22Rv1 (cell line): ENCODE measurements around the gene HCRT.
"Not testable (repeated sequence)": the region's sequence is repeated elsewhere in the genome, so short reads cannot be mapped to it uniquely, and the experiment has no call there.

Experiments
- H3K27ac ChIP-seq: fragments of 450-650 bp; 2 replicates; pipeline ENCODE4 v1.5.1; 2017
- ZFX ChIP-seq: fragments of 450-650 bp; IDR thresholded peaks from 2 replicates; pipeline ENCODE4 v1.6.1; 2017; ENCODE audit warnings: antibody characterized with exemption, borderline replicate concordance
- TF ChIP-seq, protein P1 (sequence below): fragments of 450-650 bp; IDR thresholded peaks from 2 replicates; pipeline ENCODE4 v1.5.1; 2017; ENCODE audit warnings: mild to moderate bottlenecking

HCRT gene

DNA sequence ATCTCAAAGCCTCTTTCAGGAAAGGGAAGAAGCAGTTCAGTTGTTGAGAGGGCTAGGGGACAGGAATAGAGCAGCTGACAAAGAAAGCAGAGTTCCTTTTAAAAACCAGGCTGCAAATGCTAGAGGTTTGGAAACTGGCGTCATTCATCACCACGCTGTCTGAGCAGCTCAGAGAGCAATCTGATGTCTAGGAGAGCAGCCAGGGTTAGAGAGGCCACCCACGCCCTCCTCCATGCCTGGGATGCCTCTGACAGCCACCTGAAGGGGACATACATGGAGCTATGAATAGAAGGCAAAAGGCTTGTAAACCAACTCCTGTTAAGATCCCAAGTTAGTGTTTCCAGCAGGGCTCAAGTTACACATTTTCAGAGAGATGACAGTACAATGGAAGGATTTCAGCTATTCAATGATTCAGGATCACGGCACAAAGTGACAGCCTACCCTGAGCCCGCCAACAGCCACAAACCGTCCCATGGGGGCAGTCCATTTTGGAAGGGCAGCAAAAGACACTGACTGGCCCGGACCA lies 42.8 kb downstream of the HCRT start:
- H3K27ac ChIP-seq, result no peak overlapping the region
- TF ChIP-seq ZFX, result no peak
- TF ChIP-seq, protein P1, sequence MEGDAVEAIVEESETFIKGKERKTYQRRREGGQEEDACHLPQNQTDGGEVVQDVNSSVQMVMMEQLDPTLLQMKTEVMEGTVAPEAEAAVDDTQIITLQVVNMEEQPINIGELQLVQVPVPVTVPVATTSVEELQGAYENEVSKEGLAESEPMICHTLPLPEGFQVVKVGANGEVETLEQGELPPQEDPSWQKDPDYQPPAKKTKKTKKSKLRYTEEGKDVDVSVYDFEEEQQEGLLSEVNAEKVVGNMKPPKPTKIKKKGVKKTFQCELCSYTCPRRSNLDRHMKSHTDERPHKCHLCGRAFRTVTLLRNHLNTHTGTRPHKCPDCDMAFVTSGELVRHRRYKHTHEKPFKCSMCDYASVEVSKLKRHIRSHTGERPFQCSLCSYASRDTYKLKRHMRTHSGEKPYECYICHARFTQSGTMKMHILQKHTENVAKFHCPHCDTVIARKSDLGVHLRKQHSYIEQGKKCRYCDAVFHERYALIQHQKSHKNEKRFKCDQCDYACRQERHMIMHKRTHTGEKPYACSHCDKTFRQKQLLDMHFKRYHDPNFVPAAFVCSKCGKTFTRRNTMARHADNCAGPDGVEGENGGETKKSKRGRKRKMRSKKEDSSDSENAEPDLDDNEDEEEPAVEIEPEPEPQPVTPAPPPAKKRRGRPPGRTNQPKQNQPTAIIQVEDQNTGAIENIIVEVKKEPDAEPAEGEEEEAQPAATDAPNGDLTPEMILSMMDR, result no peak

DNA sequence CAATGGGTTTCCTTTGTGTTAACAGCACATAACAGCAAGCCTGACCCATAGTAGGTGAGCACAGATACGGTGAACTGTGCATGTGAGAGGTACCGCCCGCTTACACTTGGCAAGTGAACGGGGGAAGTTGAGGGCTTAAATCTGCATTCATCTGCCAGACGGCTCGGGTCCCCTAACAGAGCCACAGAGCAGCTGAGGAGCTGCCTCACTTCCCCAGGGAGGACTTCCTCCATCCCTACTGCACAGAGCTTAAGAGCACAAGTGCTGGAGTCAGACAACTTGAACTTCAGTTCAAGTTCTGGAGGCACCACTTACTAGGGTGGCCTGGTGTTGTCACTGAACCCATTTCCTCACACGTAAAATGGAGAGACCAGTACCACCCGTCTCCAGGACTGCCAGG lies 43.9 kb downstream of the HCRT start:
- TF ChIP-seq, protein P1, result no peak
- TF ChIP-seq ZFX, result no peak
- H3K27ac ChIP-seq, result no peak overlapping the region

DNA sequence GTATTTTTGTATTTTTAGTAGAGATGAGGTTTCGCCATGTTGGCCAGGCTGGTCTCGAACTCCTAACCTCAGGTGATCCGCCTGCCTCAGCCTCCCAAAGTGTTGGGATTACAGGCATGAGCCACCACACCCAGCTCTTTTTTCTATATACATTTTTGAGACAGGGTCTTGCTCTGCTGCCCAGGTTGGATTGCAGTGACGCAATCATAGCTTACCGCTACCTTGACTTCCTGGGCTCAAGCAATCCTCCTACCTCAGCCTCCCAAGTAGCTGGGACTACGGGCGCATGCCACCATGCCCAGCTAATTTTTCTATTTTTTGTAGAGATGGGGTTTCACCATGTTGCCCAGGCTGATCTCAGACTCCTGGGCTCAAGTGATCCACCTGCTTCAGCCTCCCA lies 44.6 kb downstream of the HCRT start:
- H3K27ac ChIP-seq, result not testable (repeated sequence)

DNA sequence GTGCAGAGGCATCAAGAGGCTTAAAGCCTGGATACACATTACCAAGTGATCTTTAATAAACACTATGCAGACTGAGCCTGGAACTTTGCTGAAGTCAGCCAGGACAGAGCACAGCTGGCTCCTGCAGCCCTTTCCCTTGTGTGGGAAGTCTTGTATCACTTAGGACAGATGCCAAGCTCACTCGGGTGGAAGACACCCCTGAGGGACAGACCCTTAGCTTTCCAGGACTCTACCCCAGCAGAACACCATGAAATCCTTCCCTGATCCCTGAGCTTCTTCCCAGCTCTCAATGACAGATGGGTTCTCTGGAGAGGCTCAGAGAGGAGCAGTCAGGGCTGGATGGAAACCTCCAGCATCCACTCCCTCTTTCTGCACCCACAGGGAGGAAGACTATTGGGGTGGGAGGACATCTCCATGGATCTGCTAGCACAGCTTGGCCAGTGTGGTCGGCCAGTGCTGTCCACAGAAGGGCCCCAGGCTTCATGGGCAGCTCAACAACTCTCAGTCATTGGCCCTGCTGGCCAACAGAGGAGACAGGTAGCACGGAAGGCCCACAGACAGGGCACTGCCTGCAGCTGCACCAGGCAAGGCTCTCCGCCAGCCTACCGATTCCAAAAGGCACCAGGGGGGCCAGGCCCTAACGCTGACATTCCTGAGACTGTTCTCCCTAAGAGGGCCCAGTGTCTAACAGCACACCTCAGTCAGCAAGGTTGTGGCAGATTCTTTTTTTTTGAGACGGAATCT lies 46.3 kb downstream of the HCRT start:
- H3K27ac ChIP-seq, result no peak overlapping the region
- TF ChIP-seq ZFX, result no peak
- TF ChIP-seq, protein P1, result no peak

DNA sequence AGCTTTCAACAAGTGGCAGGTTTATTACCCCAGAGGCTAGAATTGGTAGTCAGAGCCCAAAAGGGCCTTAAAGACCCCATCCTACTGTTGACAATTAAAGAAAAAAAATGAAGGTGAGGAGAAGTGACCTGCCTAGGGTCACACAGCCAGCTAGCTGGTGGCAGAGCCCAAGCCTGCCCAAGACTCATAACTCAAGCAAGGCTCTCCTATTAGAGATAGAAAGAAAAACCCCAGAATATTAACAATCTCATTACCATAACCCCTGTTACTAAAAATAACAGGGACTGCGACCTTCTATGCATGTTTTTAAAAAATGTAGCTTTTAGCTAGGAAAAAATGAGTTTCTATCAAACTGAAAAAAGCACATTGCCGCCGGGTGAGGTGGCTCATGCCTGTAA lies 48.6 kb downstream of the HCRT start:
- peak overlapping the region; percentile 70 for H3K27ac ChIP-seq
- TF ChIP-seq, protein P1, result no peak
- no peak for TF ChIP-seq ZFX

DNA sequence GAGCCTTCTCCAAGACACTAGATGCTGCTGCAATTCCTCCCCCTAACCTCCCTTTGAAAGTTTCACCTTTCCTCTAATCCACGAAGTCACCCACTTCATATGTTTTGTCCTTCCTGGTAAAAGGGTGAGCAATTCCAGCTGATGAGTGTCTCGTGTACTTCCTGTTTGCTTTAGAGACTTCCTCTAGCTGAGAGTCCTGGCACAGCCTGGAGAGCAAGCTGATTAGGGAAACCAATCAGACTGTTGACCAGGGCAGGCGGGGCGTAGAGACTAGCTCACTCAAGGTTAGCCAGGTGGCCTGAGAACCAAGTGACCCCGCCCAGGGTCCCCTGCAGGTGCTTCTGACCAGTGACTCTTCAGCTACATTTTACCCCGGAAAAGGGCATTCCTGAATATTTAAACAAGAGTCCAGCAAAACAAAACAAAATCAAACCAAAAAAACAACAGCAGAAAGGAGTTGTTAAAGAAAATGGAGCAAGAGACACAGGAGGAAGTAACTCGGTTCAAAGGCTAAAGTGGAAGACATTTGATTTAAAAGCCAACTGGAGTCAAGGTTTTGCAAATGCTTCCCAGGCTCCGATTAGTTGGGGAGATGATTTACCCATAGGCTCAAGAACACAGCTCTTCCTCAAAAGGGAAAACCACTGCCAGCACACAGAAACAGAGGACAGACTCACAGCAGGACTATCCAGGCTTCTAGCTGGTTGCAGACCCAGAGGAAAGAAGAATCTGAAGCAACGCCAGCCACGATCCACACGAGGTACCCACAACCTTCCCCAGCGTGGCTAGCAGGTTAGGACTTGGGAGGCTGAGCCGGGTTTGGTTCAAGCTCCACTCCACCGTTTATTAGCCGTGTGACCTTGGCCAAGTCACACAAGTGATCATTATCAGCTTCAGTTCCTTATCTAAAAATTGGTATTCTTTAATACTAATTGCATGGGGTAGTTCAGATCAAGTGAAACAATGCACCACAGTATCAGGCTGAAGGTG lies 49.3 kb downstream of the HCRT start:
- peak overlapping the region; percentile 70 for H3K27ac ChIP-seq
- TF ChIP-seq, protein P1, result no peak
- no peak for TF ChIP-seq ZFX

DNA sequence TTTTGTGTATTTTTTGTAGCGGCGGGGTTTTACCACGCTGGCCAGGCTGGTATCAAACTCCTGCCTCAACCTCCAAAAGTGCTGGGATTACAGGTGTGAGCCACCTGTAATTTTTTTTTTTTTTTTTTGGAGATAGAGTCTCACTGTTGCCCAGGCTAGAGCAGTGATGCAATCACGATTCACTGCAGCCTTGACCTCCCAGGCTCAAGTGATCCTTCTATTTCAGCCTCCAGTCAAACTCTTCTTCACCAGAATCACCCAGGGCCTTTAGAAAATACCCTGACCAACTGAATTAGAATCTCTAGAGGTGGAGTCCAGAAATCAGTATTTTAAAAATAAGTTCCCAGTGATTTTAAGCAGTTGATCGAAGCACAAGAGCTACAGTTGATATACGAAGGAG lies 50.1 kb downstream of the HCRT start:
- H3K27ac ChIP-seq, result peak overlapping the region; percentile 70
- TF ChIP-seq, protein P1, result no peak
- TF ChIP-seq ZFX, result no peak
